ENCODE results near the gene F8. TPM values are rescaled to one million over a fixed set of nuclear protein-coding genes. Genes with fewer than 3 reads are reported as not detected.

The F8 gene
- total and polyA plus RNA-seq, 10 of the 15 experiments (the other 5 are each of a cell fraction or from before 2014, with no cell fraction given), result 3.0 to 8.1 (median 5.1) TPM

GRCh38 chrX:155069414-155069813 lies 46.9 kb upstream of the F8 start:
- H3K9ac ChIP-seq (ENCODE audit: control insufficient read depth, insufficient read depth, low read length), result peak overlapping the region; percentile 87
- H4K20me1 ChIP-seq (ENCODE audit: control insufficient read depth, insufficient read depth), result no peaks in the 10 kb centered on the region
- ChIA-PET SMC1A (ENCODE audit: uncharacterized antibody, unreplicated experiment) (interaction anchor here (1.1 kb wide), 1 partner anchor 41 kb away, joined by 4 read pairs; no protein-coding TSS in a partner anchor), POLR2A (no interaction called here), CTCF (interaction anchor here (1.4 kb wide), 1 partner anchor 12 kb away, joined by 3 read pairs; no protein-coding TSS in a partner anchor), RAD21 (ENCODE audit: unreplicated experiment) (interaction anchor here (1.4 to 1.5 kb wide), 3 partner anchors 43 to 148 kb away, joined by 3 to 4 read pairs (median 3); partner anchors contain the start of gene FUNDC2)
- peak overlapping the region; percentile 72 for H3K4me3 ChIP-seq
- no TSS peak for BruUV-seq (replicated peaks)
- WGBS (ENCODE audit: insufficient coverage, insufficient replicate concordance, low lambda C conversion rate, missing lambda C conversion rate), result 0% methylated on average over 1 of the region's 1 CpG
- no peaks in the 10 kb centered on the region for H3K27me3 ChIP-seq (replicated peaks in 1 of 2; ENCODE audit: control insufficient read depth in 2 of 2, insufficient read depth in 2 of 2, low read length in 1 of 2)
- H3K36me3 ChIP-seq (ENCODE audit: control insufficient read depth in 2 of 2, insufficient read depth in 2 of 2, low read length in 1 of 2), result no peaks in the 10 kb centered on the region; a peak in 2 of 4 replicates
- H3K4me2 ChIP-seq (ENCODE audit: control insufficient read depth, insufficient read depth), result peak overlapping the region; percentile 49
- no peaks in the 10 kb centered on the region for H3K4me1 ChIP-seq (ENCODE audit: control insufficient read depth, insufficient read depth, low read length)
- DNase-seq (ENCODE audit: low read depth, low spot score) (no peak), FAIRE-seq (no peak), ATAC-seq (no peak)
- intact Hi-C loops (cut with micrococcal nuclease; ENCODE audit: unreplicated experiment) (no loop called here), in situ Hi-C loops (cut with MboI) (no loop called here)
- no peak for TF ChIP-seq RUNX3 (IDR thresholded peaks at IDR 0.05; ENCODE audit: low read length)
- TF ChIP-seq SMARCA5 (IDR thresholded peaks at IDR 0.05), result 0 out of 2 replicates have a peak, but pooled peaks have one; percentile 41
- H3K9me3 ChIP-seq (replicated peaks; ENCODE audit: control insufficient read depth, insufficient read depth, low read length), result no peaks in the 10 kb centered on the region
- peaks cover 54% of the 10 kb centered on the region for H3K79me2 ChIP-seq (ENCODE audit: control insufficient read depth, insufficient read depth, low read length)
- no peak overlapping the region for H2AFZ ChIP-seq (ENCODE audit: control insufficient read depth, low read depth, low read length)
- H3K27ac ChIP-seq (ENCODE audit: control insufficient read depth, insufficient read depth), result no peak overlapping the region

GRCh38 chrX:155068165-155068564 lies 45.6 kb upstream of the F8 start:
- TF ChIP-seq USF2 (IDR thresholded peaks at IDR 0.05; ENCODE audit: borderline replicate concordance, low read depth, low read length) (no peak), NR2F1 (conservative IDR thresholded peaks at IDR 0.05) (peak; percentile 36; the same call in 1 of the 2 replicates), HSF1 (IDR thresholded peaks at IDR 0.05; ENCODE audit: low read depth, low read length) (no peak), TCF3 (IDR thresholded peaks at IDR 0.05; ENCODE audit: borderline replicate concordance, insufficient read depth, low read depth, low read length) (no peak)

More at GRCh38 chrX:155068165-155068564, 45.6 kb upstream of the F8 start:
- Histone ChIP-seq H4K20me1 (ENCODE audit: control insufficient read depth, insufficient read depth) (no peaks in the 10 kb centered on the region), H3K27me3 (replicated peaks in 1 of 2; ENCODE audit: control insufficient read depth in 2 of 2, insufficient read depth in 2 of 2, low read length in 1 of 2) (no peaks in the 10 kb centered on the region), H3K27ac (ENCODE audit: control insufficient read depth, insufficient read depth) (no peak overlapping the region), H3K9ac (ENCODE audit: control insufficient read depth, insufficient read depth, low read length) (no peak overlapping the region), H3K4me2 (ENCODE audit: control insufficient read depth, insufficient read depth) (no peak overlapping the region; the same call in 1 of the 2 replicates), H2AFZ (ENCODE audit: control insufficient read depth, low read depth, low read length) (no peak overlapping the region), H3K4me1 (ENCODE audit: control insufficient read depth, insufficient read depth, low read length) (no peaks in the 10 kb centered on the region), H3K36me3 (ENCODE audit: control insufficient read depth in 2 of 2, insufficient read depth in 2 of 2, low read length in 1 of 2) (no peaks in the 10 kb centered on the region; a peak in 2 of 4 replicates), H3K79me2 (ENCODE audit: control insufficient read depth, insufficient read depth, low read length) (peaks cover 46% of the 10 kb centered on the region), H3K9me3 (replicated peaks; ENCODE audit: control insufficient read depth, insufficient read depth, low read length) (no peaks in the 10 kb centered on the region), H3K4me3 (peak overlapping the region; percentile 22; the same call in 1 of the 2 replicates)
- no peak for ATAC-seq
- in situ Hi-C loops (cut with MboI) (no loop called here), intact Hi-C loops (cut with micrococcal nuclease; ENCODE audit: unreplicated experiment) (no loop called here)
- 55% methylated on average over 1 of the region's 1 CpG for WGBS (ENCODE audit: insufficient coverage, insufficient replicate concordance, low lambda C conversion rate, missing lambda C conversion rate)
- CTCF ChIA-PET, result no interaction called here
- SMC1A ChIA-PET (ENCODE audit: uncharacterized antibody, unreplicated experiment), result interaction anchor here (2.1 to 2.9 kb wide), 2 partner anchors 10 to 12 kb away, joined by 5 to 10 read pairs; no protein-coding TSS in a partner anchor
- POLR2A ChIA-PET, result no interaction called here
- BruUV-seq (replicated peaks), result no TSS peak
- RAD21 ChIA-PET (ENCODE audit: unreplicated experiment), result interaction anchor here (1.5 kb wide), 1 partner anchor 83 kb away, joined by 4 read pairs; no protein-coding TSS in a partner anchor
- no peak for DNase-seq (ENCODE audit: low read depth, low spot score)
- no peak for FAIRE-seq
